SH-SY5Y (cell line): ENCODE data around the gene LMO1.

Source experiments
- GATA2 ChIP-seq: IDR thresholded peaks from 2 replicates; pipeline ENCODE4 v1.6.1; 2011; ENCODE audit warnings: mild to moderate bottlenecking, low read depth, low read length
- GATA3 ChIP-seq: IDR thresholded peaks from 2 replicates; pipeline ENCODE4 v1.6.1; 2011; ENCODE audit warnings: low read depth, mild to moderate bottlenecking, low read length, moderate library complexity

DNA sequence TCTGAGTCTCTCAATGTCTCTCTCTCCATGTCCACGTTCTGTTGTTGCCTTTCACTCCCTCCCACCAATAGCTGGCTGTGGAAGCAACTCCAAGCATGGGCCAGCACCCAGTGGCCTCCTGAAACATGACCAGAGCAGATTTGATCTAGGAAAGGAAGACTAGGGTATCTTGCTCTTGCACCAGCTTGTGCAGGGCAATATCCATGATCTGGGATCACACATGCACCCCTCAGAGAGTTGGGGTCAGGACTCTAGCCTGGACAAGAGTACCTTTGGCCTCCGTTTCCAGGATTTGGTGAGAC, 60.3 kb downstream of the LMO1 start:
- TF ChIP-seq GATA2 (no peak), GATA3 (no peak)
